NK-92 (cell line): ENCODE data around the gene KIFAP3.
"Not testable (repeated sequence)": the region's sequence is repeated elsewhere in the genome, so short reads cannot be mapped to it uniquely, and the experiment has no call there.

Source experiments
- DNase-seq: peaks from one replicate; lab custom pipeline; 2025; ENCODE audit not compliant: unreplicated experiment; lab: John Stamatoyannopoulos, UW

The KIFAP3 gene

GRCh38 chr1:169892176-169892926, 182.1 kb downstream of the KIFAP3 start:
- no peak for DNase-seq

GRCh38 chr1:169891539-169891885, 183.0 kb downstream of the KIFAP3 start:
- no peak for DNase-seq

GRCh38 chr1:169890761-169891538, 183.5 kb downstream of the KIFAP3 start:
- no peak for DNase-seq

- no peak for DNase-seq
These were observed 184.6 kb downstream of the KIFAP3 start for GRCh38 chr1:169889871-169890270.

- DNase-seq = no peak
These were observed 187.6 kb downstream of the KIFAP3 start for GRCh38 chr1:169886931-169887330.

- no peak for DNase-seq
These were observed 188.1 kb downstream of the KIFAP3 start for GRCh38 chr1:169886422-169886821.

- no peak for DNase-seq
These were observed 189.3 kb downstream of the KIFAP3 start for GRCh38 chr1:169885207-169885606.

- DNase-seq = no peak
These were observed 189.9 kb downstream of the KIFAP3 start for GRCh38 chr1:169884634-169885033.

GRCh38 chr1:169882039-169882511, 192.4 kb downstream of the KIFAP3 start:
- no peak for DNase-seq

GRCh38 chr1:169879034-169879840, 195.3 kb downstream of the KIFAP3 start:
- DNase-seq = no peak

GRCh38 chr1:169878498-169878897, 196.0 kb downstream of the KIFAP3 start:
- DNase-seq = no peak

GRCh38 chr1:169877800-169878491, 196.5 kb downstream of the KIFAP3 start:
- no peak for DNase-seq

- DNase-seq = no peak
These were observed 200.3 kb downstream of the KIFAP3 start for GRCh38 chr1:169874229-169874628.

GRCh38 chr1:169873582-169874199, 200.8 kb downstream of the KIFAP3 start:
- DNase-seq = no peak

- no peak for DNase-seq
These were observed 201.6 kb downstream of the KIFAP3 start for GRCh38 chr1:169872906-169873305.

- not testable (repeated sequence) for DNase-seq
These were observed 202.5 kb downstream of the KIFAP3 start for GRCh38 chr1:169871988-169872387.
